Measurements from ENCODE around the gene FHAD1. TPM values are rescaled to one million over a fixed set of nuclear protein-coding genes. Genes with fewer than 3 reads are reported as not detected.

The FHAD1 gene
- total and polyA plus RNA-seq, 2 donors (not counting 3 experiments of a cell fraction or from before 2014, with no cell fraction given), result 0.04 to 0.69 TPM

- H3K36me3 ChIP-seq (ENCODE audit: control insufficient read depth in 2 of 2, extremely low read depth in 1 of 2, insufficient read depth in 2 of 2, low read length in 2 of 2), result peaks cover 9 to 18% of the 10 kb centered on the region in 2 experiments
- CTCF ChIA-PET, result interaction anchor here (1.3 to 13.1 kb wide), 3 partner anchors 14 to 103 kb away, joined by 6 to 332 read pairs (median 6); no protein-coding TSS in a partner anchor
- H3K27ac ChIP-seq (ENCODE audit: insufficient read depth, low read depth, low read length), result no peak overlapping the region
- POLR2A ChIA-PET, result no interaction called here
- H3K4me1 ChIP-seq (ENCODE audit: control insufficient read depth, extremely low read depth, insufficient read depth, low read length), result no peaks in the 10 kb centered on the region
- no peaks in the 10 kb centered on the region for H3K27me3 ChIP-seq (ENCODE audit: control insufficient read depth in 2 of 2, insufficient read depth in 2 of 2, low read length in 2 of 2)
- no peak overlapping the region for H3K4me2 ChIP-seq (ENCODE audit: insufficient read depth, low read length)
- no peaks in the 10 kb centered on the region for H3K9me1 ChIP-seq (replicated peaks; ENCODE audit: control insufficient read depth, extremely low read depth, insufficient read depth, low read length)
- H3K79me2 ChIP-seq (ENCODE audit: control insufficient read depth, insufficient read depth, low read length), result peaks cover 28% of the 10 kb centered on the region
- DNase-seq (ENCODE audit: low read depth, low spot score) (no peak), FAIRE-seq (no peak)
- intact Hi-C loops (cut with micrococcal nuclease), result no loop called here
- no peak for TF ChIP-seq MAX (IDR thresholded peaks at IDR 0.05; ENCODE audit: insufficient read depth, insufficient read length)
- TF ChIP-seq POLR2A (IDR thresholded peaks at IDR 0.05; ENCODE audit: low read depth, low read length), result no peak
- no peak for TF ChIP-seq POLR2AphosphoS5 (IDR thresholded peaks at IDR 0.05; ENCODE audit: insufficient read depth, low read depth, low read length)
- TF ChIP-seq, protein P1, sequence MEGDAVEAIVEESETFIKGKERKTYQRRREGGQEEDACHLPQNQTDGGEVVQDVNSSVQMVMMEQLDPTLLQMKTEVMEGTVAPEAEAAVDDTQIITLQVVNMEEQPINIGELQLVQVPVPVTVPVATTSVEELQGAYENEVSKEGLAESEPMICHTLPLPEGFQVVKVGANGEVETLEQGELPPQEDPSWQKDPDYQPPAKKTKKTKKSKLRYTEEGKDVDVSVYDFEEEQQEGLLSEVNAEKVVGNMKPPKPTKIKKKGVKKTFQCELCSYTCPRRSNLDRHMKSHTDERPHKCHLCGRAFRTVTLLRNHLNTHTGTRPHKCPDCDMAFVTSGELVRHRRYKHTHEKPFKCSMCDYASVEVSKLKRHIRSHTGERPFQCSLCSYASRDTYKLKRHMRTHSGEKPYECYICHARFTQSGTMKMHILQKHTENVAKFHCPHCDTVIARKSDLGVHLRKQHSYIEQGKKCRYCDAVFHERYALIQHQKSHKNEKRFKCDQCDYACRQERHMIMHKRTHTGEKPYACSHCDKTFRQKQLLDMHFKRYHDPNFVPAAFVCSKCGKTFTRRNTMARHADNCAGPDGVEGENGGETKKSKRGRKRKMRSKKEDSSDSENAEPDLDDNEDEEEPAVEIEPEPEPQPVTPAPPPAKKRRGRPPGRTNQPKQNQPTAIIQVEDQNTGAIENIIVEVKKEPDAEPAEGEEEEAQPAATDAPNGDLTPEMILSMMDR (IDR thresholded peaks at IDR 0.05; ENCODE audit: extremely low read depth in 1 of 2, insufficient read depth in 1 of 2, low read depth in 1 of 2, low read length in 2 of 2), result no peak
- no peak for TF ChIP-seq JUN (IDR thresholded peaks at IDR 0.05; ENCODE audit: borderline replicate concordance, insufficient read depth, insufficient read length, low read depth)
- no peak for TF ChIP-seq MYC (IDR thresholded peaks at IDR 0.05; ENCODE audit: low read depth, low read length)
- TF ChIP-seq FOS (IDR thresholded peaks at IDR 0.05; ENCODE audit: borderline replicate concordance, insufficient read depth, low read length), result no peak
- no peak for TF ChIP-seq GATA2 (IDR thresholded peaks at IDR 0.05; ENCODE audit: insufficient read depth, insufficient read length, low read depth, low read length)
- TF ChIP-seq EZH2 (IDR thresholded peaks at IDR 0.05; ENCODE audit: borderline replicate concordance, low read depth, low read length, severe bottlenecking), result no peak
- dilution Hi-C loops (cut with MboI; ENCODE audit: extremely low pct_ligation_motif_present, low sequenced_read_pairs), result no loop called here
- no peaks in the 10 kb centered on the region for H4K20me1 ChIP-seq (replicated peaks; ENCODE audit: control insufficient read depth, extremely low read depth, insufficient read depth, low read length)
- H3K4me3 ChIP-seq (replicated peaks in 1 of 3; ENCODE audit: insufficient read depth in 1 of 3, low read depth in 1 of 3, low read length in 3 of 3), result no peak overlapping the region
- H3K9ac ChIP-seq (replicated peaks; ENCODE audit: extremely low read depth, insufficient read depth, low read length), result no peak overlapping the region
- no peak overlapping the region for H2AFZ ChIP-seq (ENCODE audit: low read depth, low read length)
- no peaks in the 10 kb centered on the region for H3K9me3 ChIP-seq (replicated peaks; ENCODE audit: control insufficient read depth, insufficient read depth, low read length)
- BruUV-seq (replicated peaks), result no TSS peak
Observed at GRCh38 chr1:15426492-15427279, 179.7 kb downstream of the FHAD1 start.

Data from endothelial cell of umbilical vein (primary cell).